ENCODE data around the gene SPATA2L.
A peak's percentile ranks its signal among the peaks of the same experiment; 100 is the strongest.

Gene SPATA2L

GRCh38 chr16:89737341-89738071 lies 36.0 kb upstream of the SPATA2L start:
- DNase-seq (ENCODE audit: low spot score in 2 of 2), result peak in 1 of 2 donors; percentile 53
- Mint-ChIP-seq H3K4me3 (peak overlapping the region; percentile 63), H3K9me3 (no peaks in the 10 kb centered on the region), H3K36me3 (ENCODE audit: insufficient read depth) (peaks cover 88% of the 10 kb centered on the region), H3K27ac (ENCODE audit: low read depth) (peak overlapping the region; percentile 90), H3K27me3 (no peaks in the 10 kb centered on the region), H3K4me1 (peaks cover 30% of the 10 kb centered on the region)
- peak; percentile 79 for ATAC-seq (replicated peaks; ENCODE audit: extremely low read depth, poor library complexity, severe bottlenecking)

- Mint-ChIP-seq H3K36me3 (ENCODE audit: insufficient read depth) (peaks cover 96% of the 10 kb centered on the region), H3K4me3 (peak overlapping the region; percentile 63), H3K27me3 (no peaks in the 10 kb centered on the region), H3K4me1 (peaks cover 39% of the 10 kb centered on the region), H3K9me3 (no peaks in the 10 kb centered on the region), H3K27ac (ENCODE audit: low read depth) (peak overlapping the region; percentile 90)
- DNase-seq (ENCODE audit: low spot score in 2 of 2), result no peak
- ATAC-seq (replicated peaks; ENCODE audit: extremely low read depth, poor library complexity, severe bottlenecking), result no peak
These were observed 35.0 kb upstream of the SPATA2L start for GRCh38 chr16:89736554-89736953.

- ATAC-seq (replicated peaks; ENCODE audit: extremely low read depth, poor library complexity, severe bottlenecking) (no peak), DNase-seq (ENCODE audit: low spot score in 2 of 2) (no peak)
- peaks cover 96% of the 10 kb centered on the region for H3K36me3 Mint-ChIP-seq (ENCODE audit: insufficient read depth)
- H3K4me1 Mint-ChIP-seq, result peaks cover 38% of the 10 kb centered on the region
- H3K9me3 Mint-ChIP-seq, result no peaks in the 10 kb centered on the region
- no peak overlapping the region for H3K27ac Mint-ChIP-seq (ENCODE audit: low read depth)
- no peak overlapping the region for H3K4me3 Mint-ChIP-seq
- no peaks in the 10 kb centered on the region for H3K27me3 Mint-ChIP-seq
These were observed 32.3 kb upstream of the SPATA2L start for GRCh38 chr16:89733792-89734191.

GRCh38 chr16:89733322-89733721 lies 31.8 kb upstream of the SPATA2L start:
- peaks cover 38% of the 10 kb centered on the region for H3K4me1 Mint-ChIP-seq
- H3K36me3 Mint-ChIP-seq (ENCODE audit: insufficient read depth), result peaks cover 96% of the 10 kb centered on the region
- no peaks in the 10 kb centered on the region for H3K27me3 Mint-ChIP-seq
- no peaks in the 10 kb centered on the region for H3K9me3 Mint-ChIP-seq
- H3K4me3 Mint-ChIP-seq, result no peak overlapping the region
- ATAC-seq (replicated peaks; ENCODE audit: extremely low read depth, poor library complexity, severe bottlenecking) (no peak), DNase-seq (ENCODE audit: low spot score in 2 of 2) (no peak)
- peak overlapping the region; percentile 78 for H3K27ac Mint-ChIP-seq (ENCODE audit: low read depth)

GRCh38 chr16:89732918-89733242 lies 31.4 kb upstream of the SPATA2L start:
- H3K9me3 Mint-ChIP-seq, result no peaks in the 10 kb centered on the region
- peaks cover 96% of the 10 kb centered on the region for H3K36me3 Mint-ChIP-seq (ENCODE audit: insufficient read depth)
- no peak for DNase-seq (ENCODE audit: low spot score in 2 of 2)
- H3K4me3 Mint-ChIP-seq, result peak overlapping the region; percentile 6
- H3K27me3 Mint-ChIP-seq, result no peaks in the 10 kb centered on the region
- no peak for ATAC-seq (replicated peaks; ENCODE audit: extremely low read depth, poor library complexity, severe bottlenecking)
- H3K27ac Mint-ChIP-seq (ENCODE audit: low read depth), result peak overlapping the region; percentile 78
- H3K4me1 Mint-ChIP-seq, result peaks cover 36% of the 10 kb centered on the region

GRCh38 chr16:89732142-89732917 lies 30.8 kb upstream of the SPATA2L start:
- Mint-ChIP-seq H3K27me3 (no peaks in the 10 kb centered on the region), H3K27ac (ENCODE audit: low read depth) (peak overlapping the region; percentile 78), H3K9me3 (no peaks in the 10 kb centered on the region), H3K4me3 (peak overlapping the region; percentile 41), H3K36me3 (ENCODE audit: insufficient read depth) (peaks cover 96% of the 10 kb centered on the region), H3K4me1 (peaks cover 36% of the 10 kb centered on the region)
- no peak for DNase-seq (ENCODE audit: low spot score in 2 of 2)
- no peak for ATAC-seq (replicated peaks; ENCODE audit: extremely low read depth, poor library complexity, severe bottlenecking)

GRCh38 chr16:89730610-89731234 lies 29.2 kb upstream of the SPATA2L start:
- Mint-ChIP-seq H3K9me3 (no peaks in the 10 kb centered on the region), H3K4me3 (no peak overlapping the region), H3K4me1 (peaks cover 36% of the 10 kb centered on the region), H3K27me3 (no peaks in the 10 kb centered on the region), H3K27ac (ENCODE audit: low read depth) (no peak overlapping the region), H3K36me3 (ENCODE audit: insufficient read depth) (peaks cover 96% of the 10 kb centered on the region)
- ATAC-seq (replicated peaks; ENCODE audit: extremely low read depth, poor library complexity, severe bottlenecking) (no peak), DNase-seq (ENCODE audit: low spot score in 2 of 2) (no peak)

GRCh38 chr16:89729863-89730593 lies 28.5 kb upstream of the SPATA2L start:
- Mint-ChIP-seq H3K9me3 (no peaks in the 10 kb centered on the region), H3K27ac (ENCODE audit: low read depth) (peak overlapping the region; percentile 65), H3K4me3 (no peak overlapping the region), H3K36me3 (ENCODE audit: insufficient read depth) (peaks cover 96% of the 10 kb centered on the region), H3K4me1 (peaks cover 36% of the 10 kb centered on the region), H3K27me3 (no peaks in the 10 kb centered on the region)
- no peak for ATAC-seq (replicated peaks; ENCODE audit: extremely low read depth, poor library complexity, severe bottlenecking)
- no peak for DNase-seq (ENCODE audit: low spot score in 2 of 2)

GRCh38 chr16:89729293-89729692 lies 27.8 kb upstream of the SPATA2L start:
- DNase-seq (ENCODE audit: low spot score in 2 of 2) (no peak), ATAC-seq (replicated peaks; ENCODE audit: extremely low read depth, poor library complexity, severe bottlenecking) (no peak)
- no peaks in the 10 kb centered on the region for H3K9me3 Mint-ChIP-seq
- no peaks in the 10 kb centered on the region for H3K27me3 Mint-ChIP-seq
- peaks cover 96% of the 10 kb centered on the region for H3K36me3 Mint-ChIP-seq (ENCODE audit: insufficient read depth)
- peak overlapping the region; percentile 35 for H3K27ac Mint-ChIP-seq (ENCODE audit: low read depth)
- no peak overlapping the region for H3K4me3 Mint-ChIP-seq
- peaks cover 42% of the 10 kb centered on the region for H3K4me1 Mint-ChIP-seq

- peak overlapping the region; percentile 25 for H3K27ac Mint-ChIP-seq (ENCODE audit: low read depth)
- H3K27me3 Mint-ChIP-seq, result no peaks in the 10 kb centered on the region
- peaks cover 51% of the 10 kb centered on the region for H3K4me1 Mint-ChIP-seq
- no peak for DNase-seq (ENCODE audit: low spot score in 2 of 2)
- H3K4me3 Mint-ChIP-seq, result peak overlapping the region; percentile 68
- H3K36me3 Mint-ChIP-seq (ENCODE audit: insufficient read depth), result peaks cover 96% of the 10 kb centered on the region
- no peaks in the 10 kb centered on the region for H3K9me3 Mint-ChIP-seq
- ATAC-seq (replicated peaks; ENCODE audit: extremely low read depth, poor library complexity, severe bottlenecking), result no peak
These were observed 26.1 kb upstream of the SPATA2L start for GRCh38 chr16:89727406-89728120.

GRCh38 chr16:89723279-89724250 lies 22.1 kb upstream of the SPATA2L start:
- Mint-ChIP-seq H3K4me3 (peak overlapping the region; percentile 93), H3K9me3 (no peaks in the 10 kb centered on the region), H3K27me3 (no peaks in the 10 kb centered on the region), H3K4me1 (peaks cover 48% of the 10 kb centered on the region), H3K36me3 (ENCODE audit: insufficient read depth) (peaks cover 73% of the 10 kb centered on the region), H3K27ac (ENCODE audit: low read depth) (peak overlapping the region; percentile 97)
- DNase-seq (ENCODE audit: low spot score in 2 of 2) (peak; percentile 74 to 93), ATAC-seq (replicated peaks; ENCODE audit: extremely low read depth, poor library complexity, severe bottlenecking) (peak; percentile 64)

Data from central memory CD8-positive, alpha-beta T cell (primary cell).